ENCODE data around the gene TRNAU1AP.

Gene TRNAU1AP

GRCh38 chr1:28613175-28613574 lies 60.3 kb downstream of the TRNAU1AP start:
- no peak for DNase-seq (ENCODE audit: low read depth)

Data from non-pigmented ciliary epithelial cell (primary cell).